MM.1S (cell line): Measurements from ENCODE around the gene TNFRSF12A.

Source experiments
- DNase-seq: peaks from one replicate; pipeline ENCODE4 v3.0.0-alpha.2; 2015
- H2AFZ ChIP-seq: fragments of 300-600 bp; sonication (generic); 2 replicates; pipeline ENCODE4 v1.6.0; 2016; ENCODE audit warnings: antibody characterized with exemption, low read length
- H3F3A ChIP-seq: fragments of 300-600 bp; sonication (generic); 2 replicates; pipeline ENCODE4 v1.6.1; 2016; ENCODE audit warnings: mild to moderate bottlenecking, antibody characterized with exemption, low read length, moderate library complexity, mixed read lengths; ENCODE audit not compliant: insufficient read depth
- H3K27ac ChIP-seq: fragments of 300-600 bp; sonication (generic); 2 replicates; pipeline ENCODE4 v1.5.1; 2016; ENCODE audit warnings: mild to moderate bottlenecking, low read length
- H3K27me3 ChIP-seq: fragments of 300-600 bp; sonication (generic); replicated peaks from 2 replicates; pipeline ENCODE4 v1.6.0; 2016; ENCODE audit warnings: low read length; ENCODE audit not compliant: insufficient read depth
- H3K36me3 ChIP-seq: fragments of 300-600 bp; sonication (generic); replicated peaks from 2 replicates; pipeline ENCODE4 v1.6.1; 2016; ENCODE audit warnings: mild to moderate bottlenecking, low read length, mixed read lengths; ENCODE audit not compliant: insufficient read depth
- H3K4me1 ChIP-seq: fragments of 300-600 bp; sonication (generic); 2 replicates; pipeline ENCODE4 v1.6.1; 2016; ENCODE audit warnings: low read length, mixed read lengths
- H3K4me2 ChIP-seq: fragments of 300-600 bp; sonication (generic); 2 replicates; pipeline ENCODE4 v1.6.0; 2016; ENCODE audit warnings: low read depth, low read length
- H3K4me3 ChIP-seq: fragments of 300-600 bp; sonication (generic); 2 replicates; pipeline ENCODE4 v1.5.1; 2016; ENCODE audit warnings: low read length, mixed read lengths
- H3K79me2 ChIP-seq: fragments of 300-600 bp; sonication (generic); 2 replicates; pipeline ENCODE4 v1.6.1; 2016; ENCODE audit warnings: mixed run types, low read length, mixed read lengths
- H3K9ac ChIP-seq: fragments of 300-600 bp; sonication (generic); 2 replicates; pipeline ENCODE4 v1.6.1; 2016; ENCODE audit warnings: low read length, mixed read lengths
- H3K9me2 ChIP-seq: fragments of 300-600 bp; sonication (generic); replicated peaks from 2 replicates; pipeline ENCODE4 v1.6.1; 2016; ENCODE audit warnings: mild to moderate bottlenecking, low read length, mixed read lengths; ENCODE audit not compliant: insufficient read depth
- H3K9me3 ChIP-seq: fragments of 300-600 bp; sonication (generic); replicated peaks from 2 replicates; pipeline ENCODE4 v1.6.1; 2016; ENCODE audit warnings: mild to moderate bottlenecking, low read length, mixed read lengths; ENCODE audit not compliant: insufficient read depth
- H4K20me1 ChIP-seq: fragments of 300-600 bp; sonication (generic); 2 replicates; pipeline ENCODE4 v1.6.1; 2016; ENCODE audit warnings: mild to moderate bottlenecking, low read length, moderate library complexity, mixed read lengths; ENCODE audit not compliant: insufficient read depth
- CTCF ChIP-seq: fragments of 300-600 bp; sonication (generic); IDR thresholded peaks from 2 replicates; pipeline ENCODE4 v1.5.1; 2016; ENCODE audit warnings: antibody characterized with exemption, low read length, mixed read lengths
- EZH2 ChIP-seq: fragments of 300-600 bp; sonication (generic); optimal IDR thresholded peaks from 2 replicates; pipeline ENCODE3; 2017; ENCODE audit warnings: low read depth, mild to moderate bottlenecking, antibody characterized with exemption, low read length, mixed read lengths
- EZH2phosphoT487 ChIP-seq: fragments of 300-600 bp; sonication (generic); IDR thresholded peaks from 2 replicates; pipeline ENCODE4 v1.6.1; 2018; ENCODE audit warnings: antibody characterized with exemption, low read length

The TNFRSF12A gene

DNA sequence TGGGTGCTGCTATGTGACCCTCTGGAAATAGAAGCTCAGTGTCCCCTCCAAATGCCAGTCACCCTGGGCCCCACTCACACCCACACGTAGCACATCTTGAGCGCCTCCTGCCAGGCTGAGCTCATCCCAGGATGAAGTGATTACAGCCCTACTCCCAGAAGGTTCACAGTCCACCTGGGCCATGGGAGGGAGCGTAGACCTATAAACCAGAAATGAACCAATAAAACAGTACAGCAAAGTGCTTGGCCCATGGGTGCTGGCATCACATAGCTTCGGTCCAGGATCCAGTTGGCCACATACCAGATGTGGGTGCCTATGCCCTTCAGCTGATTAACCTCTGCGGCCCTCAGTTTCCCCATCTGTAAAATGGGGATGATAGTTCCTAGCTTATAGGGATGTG lies 18.7 kb downstream of the TNFRSF12A start:
- no peak overlapping the region for H3K4me2 ChIP-seq
- TF ChIP-seq CTCF (no peak), EZH2phosphoT487 (no peak), EZH2 (no peak)
- H3K9me3 ChIP-seq = no peaks in the 10 kb centered on the region
- no peaks in the 10 kb centered on the region for H3K79me2 ChIP-seq
- no peaks in the 10 kb centered on the region for H3K4me1 ChIP-seq
- no peak overlapping the region for H3K27ac ChIP-seq
- H3K9ac ChIP-seq = no peak overlapping the region
- DNase-seq = no peak
- H4K20me1 ChIP-seq = no peaks in the 10 kb centered on the region
- H2AFZ ChIP-seq = no peak overlapping the region
- H3K27me3 ChIP-seq = peaks cover 90% of the 10 kb centered on the region
- no peaks in the 10 kb centered on the region for H3K9me2 ChIP-seq
- H3K4me3 ChIP-seq = no peak overlapping the region
- H3F3A ChIP-seq = no peaks in the 10 kb centered on the region
- H3K36me3 ChIP-seq = no peaks in the 10 kb centered on the region

DNA sequence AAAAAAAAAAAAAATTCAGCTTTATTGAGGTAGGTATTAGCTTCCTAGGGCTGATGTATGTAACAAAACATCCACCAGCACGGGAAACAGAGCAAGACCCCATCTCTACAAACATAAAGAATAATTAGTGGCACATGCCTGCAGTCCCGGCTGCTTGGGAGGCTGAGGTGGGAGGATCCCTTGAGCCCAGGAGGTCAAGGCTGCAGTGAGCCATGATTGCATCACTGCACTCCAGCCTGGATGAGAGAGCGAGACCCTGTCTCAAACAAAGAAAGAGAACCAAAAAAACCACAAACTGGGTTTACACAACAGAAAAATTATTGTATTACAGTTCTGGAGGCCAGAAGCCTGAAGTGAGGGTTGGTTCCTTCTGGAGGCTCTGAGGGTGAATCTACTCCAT lies 22.2 kb downstream of the TNFRSF12A start:
- TF ChIP-seq EZH2phosphoT487 = no peak
- no peak for TF ChIP-seq EZH2
- no peak for TF ChIP-seq CTCF
- Histone ChIP-seq H3K4me2 (no peak overlapping the region), H3K27me3 (peaks cover 90% of the 10 kb centered on the region)

DNA sequence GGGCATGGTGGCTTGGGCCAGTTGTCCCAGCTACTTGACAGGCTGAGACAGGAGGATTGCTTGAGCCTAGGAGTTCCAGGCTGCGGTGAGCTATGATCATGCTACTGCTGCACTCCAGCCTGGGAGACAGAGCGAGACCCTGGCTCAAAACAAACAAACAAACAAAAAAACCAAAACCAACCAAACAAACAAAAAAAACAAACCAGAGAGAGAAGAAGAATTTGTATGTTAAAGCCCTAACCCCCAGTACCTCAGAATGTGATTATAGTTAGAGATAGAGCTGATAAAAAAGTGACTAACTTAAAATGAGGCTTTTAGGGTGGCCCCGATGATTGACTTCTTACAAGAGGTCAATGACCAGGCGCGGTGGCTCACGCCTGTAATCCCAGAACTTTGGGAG lies 24.5 kb downstream of the TNFRSF12A start:
- Histone ChIP-seq H4K20me1 (no peaks in the 10 kb centered on the region), H3K4me1 (0 out of 2 replicates have a peak, but pooled peaks cover 5% of the 10 kb centered on the region), H3F3A (no peaks in the 10 kb centered on the region), H3K27ac (no peak overlapping the region), H3K79me2 (no peaks in the 10 kb centered on the region), H2AFZ (no peak overlapping the region), H3K9me3 (no peaks in the 10 kb centered on the region), H3K27me3 (peaks cover 89% of the 10 kb centered on the region), H3K36me3 (no peaks in the 10 kb centered on the region), H3K4me3 (no peak overlapping the region), H3K9ac (no peak overlapping the region), H3K9me2 (no peaks in the 10 kb centered on the region), H3K4me2 (no peak overlapping the region)
- TF ChIP-seq EZH2phosphoT487 (no peak), CTCF (no peak), EZH2 (no peak)
- DNase-seq = no peak

More for the DNA sequence above, 22.2 kb downstream of the TNFRSF12A start:
- Histone ChIP-seq H3K79me2 (no peaks in the 10 kb centered on the region), H3K9me2 (no peaks in the 10 kb centered on the region), H4K20me1 (no peaks in the 10 kb centered on the region), H2AFZ (no peak overlapping the region), H3K4me3 (no peak overlapping the region), H3K27ac (no peak overlapping the region), H3K36me3 (no peaks in the 10 kb centered on the region), H3F3A (no peaks in the 10 kb centered on the region), H3K9ac (no peak overlapping the region), H3K4me1 (0 out of 2 replicates have a peak, but pooled peaks cover 5% of the 10 kb centered on the region), H3K9me3 (no peaks in the 10 kb centered on the region)
- no peak for DNase-seq
